Neuron (in vitro differentiated cells): ENCODE data around the gene INPP5D.

Experiments
- H2AFZ ChIP-seq: one replicate; pipeline ENCODE4 v1.6.1; 2013; ENCODE audit warnings: low read depth, mild to moderate bottlenecking, inconsistent platforms, low read length, moderate library complexity
- H3K27me3 ChIP-seq: one replicate; pipeline ENCODE4 v1.6.1; 2013; ENCODE audit warnings: low read length; ENCODE audit not compliant: insufficient read depth
- H3K36me3 ChIP-seq: one replicate; pipeline ENCODE4 v1.6.1; 2013; ENCODE audit warnings: low read length; ENCODE audit not compliant: insufficient read depth
- H3K4me1 ChIP-seq: one replicate; pipeline ENCODE4 v1.6.1; 2013; ENCODE audit warnings: low read length; ENCODE audit not compliant: insufficient read depth
- H3K4me3 ChIP-seq: 2 replicates; pipeline ENCODE4 v1.5.1; 2013; ENCODE audit warnings: mild to moderate bottlenecking, low read length, moderate library complexity
- H3K9me3 ChIP-seq: one replicate; pipeline ENCODE4 v1.6.1; 2013; ENCODE audit warnings: low read length

Gene INPP5D

GRCh38 chr2:233228376-233228775 is 168.2 kb downstream of the INPP5D start:
- no peaks in the 10 kb centered on the region for H3K36me3 ChIP-seq
- H2AFZ ChIP-seq = no peak overlapping the region
- H3K9me3 ChIP-seq = no peaks in the 10 kb centered on the region
- no peaks in the 10 kb centered on the region for H3K4me1 ChIP-seq
- no peak overlapping the region for H3K4me3 ChIP-seq
- H3K27me3 ChIP-seq = no peaks in the 10 kb centered on the region

GRCh38 chr2:233233618-233234230 is 173.6 kb downstream of the INPP5D start:
- no peaks in the 10 kb centered on the region for H3K9me3 ChIP-seq
- no peaks in the 10 kb centered on the region for H3K27me3 ChIP-seq
- H3K36me3 ChIP-seq = no peaks in the 10 kb centered on the region
- no peak overlapping the region for H3K4me3 ChIP-seq
- no peak overlapping the region for H2AFZ ChIP-seq
- H3K4me1 ChIP-seq = no peaks in the 10 kb centered on the region

GRCh38 chr2:233234264-233234663 is 174.1 kb downstream of the INPP5D start:
- no peak overlapping the region for H2AFZ ChIP-seq
- H3K4me3 ChIP-seq = no peak overlapping the region
- no peaks in the 10 kb centered on the region for H3K9me3 ChIP-seq
- no peaks in the 10 kb centered on the region for H3K4me1 ChIP-seq
- no peaks in the 10 kb centered on the region for H3K27me3 ChIP-seq
- H3K36me3 ChIP-seq = no peaks in the 10 kb centered on the region

GRCh38 chr2:233234996-233235395 is 174.9 kb downstream of the INPP5D start:
- no peaks in the 10 kb centered on the region for H3K36me3 ChIP-seq
- no peaks in the 10 kb centered on the region for H3K27me3 ChIP-seq
- no peaks in the 10 kb centered on the region for H3K9me3 ChIP-seq
- no peak overlapping the region for H3K4me3 ChIP-seq
- H2AFZ ChIP-seq = no peak overlapping the region
- H3K4me1 ChIP-seq = no peaks in the 10 kb centered on the region

- H2AFZ ChIP-seq = no peak overlapping the region
- no peaks in the 10 kb centered on the region for H3K4me1 ChIP-seq
- no peaks in the 10 kb centered on the region for H3K27me3 ChIP-seq
- no peak overlapping the region for H3K4me3 ChIP-seq
- no peaks in the 10 kb centered on the region for H3K9me3 ChIP-seq
- no peaks in the 10 kb centered on the region for H3K36me3 ChIP-seq
Measured at GRCh38 chr2:233235977-233236376, 175.8 kb downstream of the INPP5D start.

GRCh38 chr2:233236820-233237589 is 176.9 kb downstream of the INPP5D start:
- no peak overlapping the region for H3K4me3 ChIP-seq
- H3K9me3 ChIP-seq = no peaks in the 10 kb centered on the region
- H3K27me3 ChIP-seq = no peaks in the 10 kb centered on the region
- no peak overlapping the region for H2AFZ ChIP-seq
- H3K4me1 ChIP-seq = no peaks in the 10 kb centered on the region
- H3K36me3 ChIP-seq = no peaks in the 10 kb centered on the region

- H3K4me3 ChIP-seq = no peak overlapping the region
- peaks cover 4% of the 10 kb centered on the region for H3K27me3 ChIP-seq
- no peaks in the 10 kb centered on the region for H3K9me3 ChIP-seq
- H3K4me1 ChIP-seq = no peaks in the 10 kb centered on the region
- H2AFZ ChIP-seq = no peak overlapping the region
- no peaks in the 10 kb centered on the region for H3K36me3 ChIP-seq
Measured at GRCh38 chr2:233240897-233241296, 180.8 kb downstream of the INPP5D start.

GRCh38 chr2:233241803-233242202 is 181.7 kb downstream of the INPP5D start:
- Histone ChIP-seq H2AFZ (no peak overlapping the region), H3K27me3 (peaks cover 4% of the 10 kb centered on the region), H3K4me1 (no peaks in the 10 kb centered on the region), H3K36me3 (no peaks in the 10 kb centered on the region), H3K9me3 (no peaks in the 10 kb centered on the region), H3K4me3 (no peak overlapping the region)

- Histone ChIP-seq H3K27me3 (peaks cover 4% of the 10 kb centered on the region), H3K4me3 (no peak overlapping the region), H3K9me3 (no peaks in the 10 kb centered on the region), H3K36me3 (no peaks in the 10 kb centered on the region), H2AFZ (no peak overlapping the region), H3K4me1 (no peaks in the 10 kb centered on the region)
Measured at GRCh38 chr2:233242231-233242927, 182.2 kb downstream of the INPP5D start.

- no peaks in the 10 kb centered on the region for H3K9me3 ChIP-seq
- H3K36me3 ChIP-seq = no peaks in the 10 kb centered on the region
- H3K27me3 ChIP-seq = peaks cover 4% of the 10 kb centered on the region
- H3K4me1 ChIP-seq = no peaks in the 10 kb centered on the region
- H2AFZ ChIP-seq = no peak overlapping the region
- H3K4me3 ChIP-seq = no peak overlapping the region
Measured at GRCh38 chr2:233243348-233243747, 183.2 kb downstream of the INPP5D start.

- Histone ChIP-seq H3K36me3 (no peaks in the 10 kb centered on the region), H3K4me3 (no peak overlapping the region), H3K4me1 (no peaks in the 10 kb centered on the region), H3K27me3 (peaks cover 4% of the 10 kb centered on the region), H3K9me3 (no peaks in the 10 kb centered on the region), H2AFZ (no peak overlapping the region)
Measured at GRCh38 chr2:233244818-233245217, 184.7 kb downstream of the INPP5D start.

GRCh38 chr2:233245406-233245805 is 185.3 kb downstream of the INPP5D start:
- peaks cover 3% of the 10 kb centered on the region for H3K9me3 ChIP-seq
- peaks cover 4% of the 10 kb centered on the region for H3K27me3 ChIP-seq
- H2AFZ ChIP-seq = no peak overlapping the region
- H3K36me3 ChIP-seq = no peaks in the 10 kb centered on the region
- H3K4me3 ChIP-seq = no peak overlapping the region
- no peaks in the 10 kb centered on the region for H3K4me1 ChIP-seq

GRCh38 chr2:233247116-233247515 is 187.0 kb downstream of the INPP5D start:
- peaks cover 4% of the 10 kb centered on the region for H3K27me3 ChIP-seq
- no peaks in the 10 kb centered on the region for H3K4me1 ChIP-seq
- H3K4me3 ChIP-seq = no peak overlapping the region
- no peak overlapping the region for H2AFZ ChIP-seq
- no peaks in the 10 kb centered on the region for H3K36me3 ChIP-seq
- peaks cover 5% of the 10 kb centered on the region for H3K9me3 ChIP-seq
